A673 (cell line): ENCODE data around the gene SUCLG1.

Experiments
- EZH2 ChIP-seq: fragments of 200-600 bp; sonication (generic); IDR thresholded peaks from 2 replicates; pipeline ENCODE4 v1.6.1; 2017; ENCODE audit warnings: borderline replicate concordance, low read depth, mild to moderate bottlenecking, mixed read lengths, antibody characterized with exemption, low read length; ENCODE audit not compliant: poor library complexity, severe bottlenecking
- TF ChIP-seq, protein P1 (sequence below): fragments of 300-800, 200-600 bp; sonication (generic); conservative IDR thresholded peaks from 2 replicates; pipeline ENCODE4 v1.5.1; 2017; ENCODE audit warnings: low read depth, mild to moderate bottlenecking, antibody characterized with exemption, low read length, moderate library complexity, mixed read lengths

DNA sequence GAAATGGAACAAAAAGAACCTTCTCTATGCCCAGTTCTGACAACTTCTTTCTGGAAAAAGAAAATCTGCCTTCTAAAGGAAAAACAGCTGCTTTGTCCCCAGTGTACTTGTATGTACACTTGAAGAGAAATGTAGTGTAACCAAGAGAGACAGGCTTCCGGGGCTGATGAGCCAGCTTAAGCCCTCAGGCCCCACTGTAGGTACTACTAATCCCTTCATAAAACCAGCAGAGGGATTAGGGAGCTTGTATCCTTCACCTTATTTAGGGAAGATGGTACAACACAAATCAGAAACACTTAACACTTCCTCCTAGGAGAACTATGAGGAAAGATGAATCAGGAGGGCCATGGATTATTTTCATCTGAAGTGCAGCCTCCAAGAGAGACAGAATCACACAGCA, 18.8 kb upstream of the SUCLG1 start:
- TF ChIP-seq, protein P1, sequence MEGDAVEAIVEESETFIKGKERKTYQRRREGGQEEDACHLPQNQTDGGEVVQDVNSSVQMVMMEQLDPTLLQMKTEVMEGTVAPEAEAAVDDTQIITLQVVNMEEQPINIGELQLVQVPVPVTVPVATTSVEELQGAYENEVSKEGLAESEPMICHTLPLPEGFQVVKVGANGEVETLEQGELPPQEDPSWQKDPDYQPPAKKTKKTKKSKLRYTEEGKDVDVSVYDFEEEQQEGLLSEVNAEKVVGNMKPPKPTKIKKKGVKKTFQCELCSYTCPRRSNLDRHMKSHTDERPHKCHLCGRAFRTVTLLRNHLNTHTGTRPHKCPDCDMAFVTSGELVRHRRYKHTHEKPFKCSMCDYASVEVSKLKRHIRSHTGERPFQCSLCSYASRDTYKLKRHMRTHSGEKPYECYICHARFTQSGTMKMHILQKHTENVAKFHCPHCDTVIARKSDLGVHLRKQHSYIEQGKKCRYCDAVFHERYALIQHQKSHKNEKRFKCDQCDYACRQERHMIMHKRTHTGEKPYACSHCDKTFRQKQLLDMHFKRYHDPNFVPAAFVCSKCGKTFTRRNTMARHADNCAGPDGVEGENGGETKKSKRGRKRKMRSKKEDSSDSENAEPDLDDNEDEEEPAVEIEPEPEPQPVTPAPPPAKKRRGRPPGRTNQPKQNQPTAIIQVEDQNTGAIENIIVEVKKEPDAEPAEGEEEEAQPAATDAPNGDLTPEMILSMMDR = no peak
- TF ChIP-seq EZH2 = no peak
